ENCODE data around the gene AP3D1.

GRCh38 chr19:2189880-2190279 lies 38.5 kb upstream of the AP3D1 start:
- TF ChIP-seq, protein P1, sequence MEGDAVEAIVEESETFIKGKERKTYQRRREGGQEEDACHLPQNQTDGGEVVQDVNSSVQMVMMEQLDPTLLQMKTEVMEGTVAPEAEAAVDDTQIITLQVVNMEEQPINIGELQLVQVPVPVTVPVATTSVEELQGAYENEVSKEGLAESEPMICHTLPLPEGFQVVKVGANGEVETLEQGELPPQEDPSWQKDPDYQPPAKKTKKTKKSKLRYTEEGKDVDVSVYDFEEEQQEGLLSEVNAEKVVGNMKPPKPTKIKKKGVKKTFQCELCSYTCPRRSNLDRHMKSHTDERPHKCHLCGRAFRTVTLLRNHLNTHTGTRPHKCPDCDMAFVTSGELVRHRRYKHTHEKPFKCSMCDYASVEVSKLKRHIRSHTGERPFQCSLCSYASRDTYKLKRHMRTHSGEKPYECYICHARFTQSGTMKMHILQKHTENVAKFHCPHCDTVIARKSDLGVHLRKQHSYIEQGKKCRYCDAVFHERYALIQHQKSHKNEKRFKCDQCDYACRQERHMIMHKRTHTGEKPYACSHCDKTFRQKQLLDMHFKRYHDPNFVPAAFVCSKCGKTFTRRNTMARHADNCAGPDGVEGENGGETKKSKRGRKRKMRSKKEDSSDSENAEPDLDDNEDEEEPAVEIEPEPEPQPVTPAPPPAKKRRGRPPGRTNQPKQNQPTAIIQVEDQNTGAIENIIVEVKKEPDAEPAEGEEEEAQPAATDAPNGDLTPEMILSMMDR (conservative IDR thresholded peaks at IDR 0.05; ENCODE audit: low read depth, low read length), result no peak
- no peak for TF ChIP-seq EZH2 (IDR thresholded peaks at IDR 0.05; ENCODE audit: low read length, unreplicated experiment)

Data from PC-3 (cell line).